MM.1S (cell line): Measurements from ENCODE around the gene GDAP1L1.

Experiments
- CTCF ChIP-seq: fragments of 300-600 bp; sonication (generic); IDR thresholded peaks from 2 replicates; pipeline ENCODE4 v1.5.1; 2016; ENCODE audit warnings: antibody characterized with exemption, low read length, mixed read lengths
- EZH2phosphoT487 ChIP-seq: fragments of 300-600 bp; sonication (generic); IDR thresholded peaks from 2 replicates; pipeline ENCODE4 v1.6.1; 2018; ENCODE audit warnings: antibody characterized with exemption, low read length

DNA sequence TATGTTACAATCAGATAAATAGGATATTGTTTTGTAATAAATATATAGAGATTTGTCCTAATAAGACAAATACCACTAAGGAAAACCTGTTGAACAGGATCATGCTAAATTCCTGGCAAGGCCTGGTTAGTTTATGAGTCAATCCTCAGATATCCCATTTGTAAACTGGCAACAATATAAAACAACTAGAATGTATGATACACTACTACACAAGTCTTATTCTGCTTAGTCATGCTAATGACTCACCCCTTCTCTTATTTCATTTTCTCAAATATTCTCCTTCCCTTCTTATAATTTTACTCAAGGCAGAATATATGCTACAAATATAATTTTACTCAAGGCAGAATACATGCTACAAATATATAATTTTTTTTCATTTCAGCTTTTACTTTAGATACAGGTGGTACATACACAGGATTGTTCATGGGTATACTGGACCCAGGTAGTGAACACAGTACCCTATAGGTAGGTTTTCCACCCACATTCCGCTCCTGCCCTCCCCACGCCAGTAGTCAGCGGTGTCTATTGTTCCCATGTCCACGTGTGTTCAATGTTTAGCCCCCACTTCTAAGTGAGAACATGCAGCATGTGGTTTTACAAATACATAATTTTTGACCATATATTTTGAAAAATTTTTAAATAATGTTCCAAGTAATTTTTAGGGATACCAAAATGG, 42.8 kb upstream of the GDAP1L1 start:
- TF ChIP-seq EZH2phosphoT487, result no peak
- no peak for TF ChIP-seq CTCF
